ACHN (cell line): Measurements from ENCODE around the gene COX14.

ENCODE experiments used
- DNase-seq: peaks from one replicate; pipeline ENCODE4 v3.0.0-alpha.2; 2015
- in situ Hi-C: cut with HindIII; loops from 2 replicates; pipeline ENCODE4 v1.10.0; 2017; ENCODE audit warnings: low sequenced_read_pairs, low pct_ligation_motif_present, low pct_unique_long_range_greater_than_20kb

The COX14 gene

GRCh38 chr12:50103767-50104321 is 8.2 kb upstream of the COX14 start, which contains the start of gene GPD1:
TSS of gene GPD1 (plus strand) at chr12:50104008. CDS start at chr12:50104051, 43 bp downstream.
- DNase-seq = peak; percentile 81

GRCh38 chr12:50104417-50105366 is 7.3 kb upstream of the COX14 start:
- no peak for DNase-seq
- in situ Hi-C loops = no loop called here

More at GRCh38 chr12:50103767-50104321, 8.2 kb upstream of the COX14 start, which contains the start of gene GPD1:
- in situ Hi-C loops = no loop called here

- in situ Hi-C loops = no loop called here
- no peak for DNase-seq
Measured at GRCh38 chr12:50105913-50106450, 6.1 kb upstream of the COX14 start.

GRCh38 chr12:50106907-50107306 is 5.1 kb upstream of the COX14 start:
- no peak for DNase-seq
- in situ Hi-C loops = no loop called here

GRCh38 chr12:50107416-50108268 is 4.4 kb upstream of the COX14 start:
- in situ Hi-C loops = no loop called here
- DNase-seq = no peak

- in situ Hi-C loops = no loop called here
- DNase-seq = no peak
Measured at GRCh38 chr12:50109319-50109718, 2.7 kb upstream of the COX14 start.

GRCh38 chr12:50110127-50110761 is 1.8 kb upstream of the COX14 start:
- DNase-seq = no peak
- in situ Hi-C loops = no loop called here

GRCh38 chr12:50110762-50111351 is 1.2 kb upstream of the COX14 start:
- in situ Hi-C loops = no loop called here
- peak; percentile 96 for DNase-seq

- in situ Hi-C loops = no loop called here
- no peak for DNase-seq
Measured at GRCh38 chr12:50111395-50111692, 692 bp upstream of the COX14 start.

- in situ Hi-C loops = no loop called here
- peak; percentile 76 for DNase-seq
Measured at GRCh38 chr12:50112456-50113218, 601 bp downstream of the COX14 start.

GRCh38 chr12:50117057-50117622 is 5.1 kb downstream of the COX14 start:
- DNase-seq = no peak
- in situ Hi-C loops = no loop called here

GRCh38 chr12:50119387-50119786 is 7.4 kb downstream of the COX14 start:
- in situ Hi-C loops = no loop called here
- no peak for DNase-seq

GRCh38 chr12:50120521-50120920 is 8.5 kb downstream of the COX14 start:
- no peak for DNase-seq
- in situ Hi-C loops = no loop called here

GRCh38 chr12:50120953-50121352 is 8.9 kb downstream of the COX14 start:
- no peak for DNase-seq
- in situ Hi-C loops = no loop called here

GRCh38 chr12:50121641-50122040 is 9.6 kb downstream of the COX14 start:
- no peak for DNase-seq
- in situ Hi-C loops = no loop called here

GRCh38 chr12:50123203-50123602 is 11.2 kb downstream of the COX14 start:
- DNase-seq = no peak
- in situ Hi-C loops = no loop called here

- no peak for DNase-seq
- in situ Hi-C loops = no loop called here
Measured at GRCh38 chr12:50127546-50127945, 15.5 kb downstream of the COX14 start.
